HuH-7 (cell line): ENCODE results near the gene EFNA3.

Experiments used
- DNase-seq: peaks from one replicate; pipeline ENCODE4 v3.0.0; 2011; ENCODE audit warnings: low spot score

EFNA3 gene

DNA sequence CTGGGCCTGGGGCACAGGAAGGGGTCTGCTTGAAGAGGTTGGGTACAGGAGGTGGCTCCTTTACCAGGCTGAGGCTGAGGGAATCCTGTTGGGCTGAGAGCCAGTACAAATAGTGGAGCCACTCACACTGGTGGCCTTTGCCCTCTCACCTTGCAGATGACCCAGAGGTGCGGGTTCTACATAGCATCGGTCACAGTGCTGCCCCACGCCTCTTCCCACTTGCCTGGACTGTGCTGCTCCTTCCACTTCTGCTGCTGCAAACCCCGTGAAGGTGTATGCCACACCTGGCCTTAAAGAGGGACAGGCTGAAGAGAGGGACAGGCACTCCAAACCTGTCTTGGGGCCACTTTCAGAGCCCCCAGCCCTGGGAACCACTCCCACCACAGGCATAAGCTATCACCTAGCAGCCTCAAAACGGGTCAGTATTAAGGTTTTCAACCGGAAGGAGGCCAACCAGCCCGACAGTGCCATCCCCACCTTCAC, 55.2 kb downstream of the EFNA3 start:
- DNase-seq, result no peak

DNA sequence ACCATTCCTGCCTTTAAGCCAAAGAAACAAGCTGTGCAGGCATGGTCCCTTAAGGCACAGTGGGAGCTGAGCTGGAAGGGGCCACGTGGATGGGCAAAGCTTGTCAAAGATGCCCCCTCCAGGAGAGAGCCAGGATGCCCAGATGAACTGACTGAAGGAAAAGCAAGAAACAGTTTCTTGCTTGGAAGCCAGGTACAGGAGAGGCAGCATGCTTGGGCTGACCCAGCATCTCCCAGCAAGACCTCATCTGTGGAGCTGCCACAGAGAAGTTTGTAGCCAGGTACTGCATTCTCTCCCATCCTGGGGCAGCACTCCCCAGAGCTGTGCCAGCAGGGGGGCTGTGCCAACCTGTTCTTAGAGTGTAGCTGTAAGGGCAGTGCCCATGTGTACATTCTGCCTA, 55.7 kb downstream of the EFNA3 start:
- no peak for DNase-seq

DNA sequence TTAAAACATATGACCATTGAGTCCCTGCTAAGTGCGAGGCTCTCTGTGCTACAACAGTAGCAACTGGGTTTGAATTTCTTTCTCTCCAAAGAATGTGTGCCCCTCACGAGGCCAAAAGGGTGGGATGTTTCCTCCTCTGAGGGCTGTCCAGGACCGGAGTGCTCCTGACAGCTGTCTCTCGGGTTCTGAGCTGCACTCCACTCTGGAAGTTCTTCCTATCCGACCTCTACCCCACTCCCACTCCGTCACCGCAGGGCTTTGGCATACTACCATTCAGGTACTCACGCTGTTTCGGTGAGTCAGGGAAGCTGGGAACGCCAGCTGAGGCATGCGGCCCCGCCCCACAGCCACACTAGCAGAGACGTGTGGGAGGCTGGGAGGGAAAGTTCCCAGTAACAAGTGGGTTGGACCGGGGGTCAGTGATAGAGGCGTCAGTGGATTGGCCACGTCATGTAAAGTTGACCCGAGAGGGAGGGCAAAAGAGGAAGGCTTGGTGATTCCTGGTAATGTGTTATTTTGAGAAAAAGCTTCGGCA, 56.3 kb downstream of the EFNA3 start:
- DNase-seq, result peak; percentile 88

DNA sequence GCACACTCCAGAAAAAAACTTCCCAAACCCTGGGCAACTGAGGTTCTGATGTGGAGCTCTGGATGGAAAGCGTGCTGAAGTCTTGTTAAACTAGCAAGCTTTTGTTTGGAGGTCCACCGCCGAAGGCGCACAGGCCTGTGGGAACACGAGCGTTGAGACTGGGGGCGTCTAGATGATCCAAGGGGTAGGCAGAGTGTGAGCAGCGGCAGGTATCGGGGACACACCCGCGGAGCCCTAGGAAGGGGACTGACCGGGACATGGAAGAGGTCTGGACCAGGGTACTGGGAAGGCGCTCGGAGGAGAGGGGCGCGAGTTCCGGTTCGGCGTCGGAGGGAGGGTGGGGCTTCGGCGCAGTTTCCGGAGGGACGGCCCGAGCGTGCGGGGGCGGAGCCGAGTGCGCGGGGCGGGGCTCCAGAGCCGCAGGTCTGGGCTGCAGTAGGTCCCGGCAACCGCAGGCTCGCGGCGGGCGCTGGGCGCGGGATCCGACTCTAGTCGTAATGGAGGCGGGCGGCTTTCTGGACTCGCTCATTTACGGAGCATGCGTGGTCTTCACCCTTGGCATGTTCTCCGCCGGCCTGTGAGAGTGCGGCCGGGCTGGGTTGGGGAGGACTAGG, 56.9 kb downstream of the EFNA3 start, which contains the start of gene SLC50A1:
SLC50A1 (plus strand) TSS at position 438 of the 614 bp plus-strand sequence; CDS start at position 498, 60 bp downstream.
- peak; percentile 91 for DNase-seq

DNA sequence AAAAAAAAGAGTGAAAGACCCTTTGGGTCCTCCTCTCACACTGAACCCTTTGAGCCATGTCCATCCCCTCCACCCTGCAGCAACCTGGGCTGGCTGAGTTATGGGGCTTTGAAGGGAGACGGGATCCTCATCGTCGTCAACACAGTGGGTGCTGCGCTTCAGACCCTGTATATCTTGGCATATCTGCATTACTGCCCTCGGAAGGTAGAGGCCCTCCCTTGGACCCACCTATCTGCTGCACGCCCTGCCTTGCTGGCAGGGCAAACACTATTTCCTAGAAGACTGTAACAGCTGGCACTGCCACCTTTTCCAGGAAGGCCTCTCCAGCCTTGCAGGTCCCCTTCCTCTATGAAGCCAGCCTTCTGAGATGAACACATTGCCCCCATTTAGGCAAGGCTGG, 58.1 kb downstream of the EFNA3 start:
- no peak for DNase-seq
